K562 (cell line): ENCODE data around the gene ZNF74. TPM values are rescaled to one million over a fixed set of nuclear protein-coding genes. Genes with fewer than 3 reads are reported as not detected.

Experiments
- CBX8 ChIP-seq: fragments of 200-600 bp; sonication (generic); IDR thresholded peaks from 2 replicates; pipeline ENCODE4 v1.6.1; 2012; ENCODE audit warnings: borderline replicate concordance, mixed run types, low read depth, mild to moderate bottlenecking, moderate library complexity, mixed read lengths, low read length, control low read depth, inconsistent platforms; ENCODE audit not compliant: poor library complexity, severe bottlenecking; ENCODE audit errors: extremely low read depth
- CEBPG ChIP-seq, 3 experiments: fragments of 200-800 bp in 1 of 3; sonication (Bioruptor generic) in 1 of 3; sonication (generic) in 1 of 3; formaldehyde crosslinking in 1 of 3; IDR thresholded peaks in 2 of 3; conservative IDR thresholded peaks in 1 of 3; 2 replicates each; pipeline versions ENCODE4 v1.6.1 to v1.8.0; 2016 to 2022; ENCODE audit warnings: missing compliant biosample characterization in 2 of 3, missing genetic modification characterization in 2 of 3, mild to moderate bottlenecking in 1 of 3, missing genetic modification reagents in 1 of 3
- FOSL1 ChIP-seq: fragments of 200-800 bp; sonication (Bioruptor generic); conservative IDR thresholded peaks from 2 replicates; pipeline ENCODE4 v1.6.1; 2016; ENCODE audit warnings: missing genetic modification characterization, missing compliant biosample characterization
- FOXM1 ChIP-seq, 2 experiments: fragments of 450-650 bp in 1 of 2; sonication (generic) in 1 of 2; formaldehyde crosslinking in 1 of 2; IDR thresholded peaks; 2 replicates each; pipeline versions ENCODE4 v1.6.1 to v1.9.0; 2017 to 2022; ENCODE audit warnings: low read depth in 2 of 2, mild to moderate bottlenecking in 2 of 2, missing genetic modification reagents in 1 of 2, moderate library complexity in 1 of 2
- FOXP4 ChIP-seq: sonication (generic); formaldehyde crosslinking; IDR thresholded peaks from 2 replicates; pipeline ENCODE4 v1.8.0; 2022; ENCODE audit warnings: mild to moderate bottlenecking, missing genetic modification reagents, borderline replicate concordance
- HOMEZ ChIP-seq: fragments of 250-450 bp; sonication (Bioruptor Pico); IDR thresholded peaks from 2 replicates; pipeline ENCODE4 v1.4.0; 2020; ENCODE audit warnings: mild to moderate bottlenecking, moderate library complexity
- MYBL2 ChIP-seq, 2 experiments: fragments of 450-650 bp in 1 of 2; sonication (generic) in 1 of 2; formaldehyde crosslinking in 1 of 2; IDR thresholded peaks; 2 replicates each; pipeline versions ENCODE4 v1.6.1 to v1.8.1; 2017 to 2022; ENCODE audit warnings: borderline replicate concordance in 1 of 2, inconsistent platforms in 1 of 2, low read depth in 1 of 2, mild to moderate bottlenecking in 1 of 2, missing genetic modification reagents in 1 of 2, moderate library complexity in 1 of 2
- POLR3G ChIP-seq: IDR thresholded peaks from 2 replicates; pipeline ENCODE4 v1.6.1; 2011; ENCODE audit not compliant: insufficient read length, insufficient replicate concordance; ENCODE audit errors: extremely low read depth
- ZBED1 ChIP-seq: IDR thresholded peaks from 2 replicates; pipeline ENCODE4 v1.6.1; 2014
- ZNF263 ChIP-seq: sonication (generic); formaldehyde crosslinking; IDR thresholded peaks from 2 replicates; pipeline ENCODE4 v1.8.0; 2022; ENCODE audit warnings: mild to moderate bottlenecking, missing genetic modification reagents, borderline replicate concordance
- ZNF354B ChIP-seq: fragments of 250-450 bp; sonication (Bioruptor Pico); IDR thresholded peaks from 2 replicates; pipeline ENCODE4 v1.4.0; 2020
- ZNF398 ChIP-seq: fragments of 250-450 bp; sonication (Bioruptor Pico); IDR thresholded peaks from 2 replicates; pipeline ENCODE4 v1.8.0; 2021; ENCODE audit warnings: moderate library complexity, mild to moderate bottlenecking, inconsistent platforms
- ZNF699 ChIP-seq: fragments of 250-450 bp; sonication (Bioruptor Pico); IDR thresholded peaks from 2 replicates; pipeline ENCODE4 v1.8.0; 2021; ENCODE audit warnings: mild to moderate bottlenecking, moderate library complexity; ENCODE audit not compliant: insufficient replicate concordance
- ZZZ3 ChIP-seq: fragments of 450-650 bp; IDR thresholded peaks from 2 replicates; pipeline ENCODE4 v1.6.1; 2016; ENCODE audit warnings: antibody characterized with exemption, mild to moderate bottlenecking, moderate library complexity
- polyA plus RNA-seq, 8 experiments: library from polyadenylated mRNA; depleted of rRNA in 4 of 8; stranded (reverse) in 5 of 8; unstranded in 3 of 8; fragments of >200 nt; fragmentation: Nextera tagmentation in 2 of 8; fragmentation: Illumina TruSeq in 1 of 8; extraction: Ambion mirVana in 2 of 8; extraction: Trizol in 1 of 8; gene quantifications; 2 replicates each; pipeline versions ENCODE4 v1.2.1 to v1.2.3, GENCODE V29; 2011 to 2014; ENCODE audit warnings: inconsistent platforms in 1 of 8, missing spikeins in 1 of 8
- total RNA-seq, 7 experiments: library from RNA; depleted of rRNA in 6 of 7; stranded (reverse); fragments of >200 nt in 6 of 7; fragmentation: Illumina TruSeq in 2 of 7; extraction: Trizol in 2 of 7; gene quantifications; 2 replicates each; pipeline versions ENCODE4 v1.2.1 to v1.2.3, GENCODE V29; 2011 to 2021; ENCODE audit warnings: low replicate concordance in 1 of 7

ZNF74 gene
- total and polyA plus RNA-seq, 9 of the 15 experiments (the other 6 are each of a cell fraction or from before 2014, with no cell fraction given) = 2.4 to 53.5 (median 31.5) TPM

GRCh38 chr22:20429254-20430100, 35.5 kb downstream of the ZNF74 start (continued):
- TF ChIP-seq HOMEZ (CRISPR knock-in tag) (0 out of 2 replicates have a peak, but pooled peaks have one; percentile 22), FOXP4 (no peak), CBX8 (peak; percentile 51), FOXM1 (IDR thresholded peaks at IDR 0.05; ENCODE audit: low read depth) (no peak), FOXM1 (CRISPR knock-in tag; IDR thresholded peaks at IDR 0.05; ENCODE audit: low read depth) (peak; percentile 10; the same call in 1 of the 2 replicates), FOSL1 (no peak), ZNF398 (CRISPR knock-in tag) (no peak), POLR3G (no peak), ZNF699 (CRISPR knock-in tag) (no peak), ZBED1 (0 out of 2 replicates have a peak, but pooled peaks have one; percentile 3), CEBPG (CRISPR knock-in tag; IDR thresholded peaks at IDR 0.05) (peak; percentile 90), CEBPG (tag; conservative IDR thresholded peaks at IDR 0.05 in 1 of 2, IDR thresholded peaks at IDR 0.05 in 1 of 2) (peak in 1 of 2 experiments; percentile 92; a peak in 2 of 4 replicates), ZZZ3 (no peak), ZNF263 (CRISPR knock-in tag) (peak; percentile 57), ZNF354B (CRISPR knock-in tag) (no peak), MYBL2 (IDR thresholded peaks at IDR 0.05; ENCODE audit: low read depth) (no peak), MYBL2 (CRISPR knock-in tag; IDR thresholded peaks at IDR 0.05; ENCODE audit: borderline replicate concordance) (peak; percentile 85; the same call in 1 of the 2 replicates)
